Panc1 (cell line): Measurements from ENCODE around the gene SH3D19. TPM values are rescaled to one million over a fixed set of nuclear protein-coding genes. Genes with fewer than 3 reads are reported as not detected.

Experiments used
- ATAC-seq: fragments of 200-7000 bp; cut with Tn5 transposase; 2 replicates; pipeline ENCODE4 v1.9.1; 2020; ENCODE audit warnings: mild to moderate bottlenecking, moderate library complexity
- BruUV-seq: library from RNA; stranded (reverse); fragments of 400-500 nt; replicated peaks from 2 replicates; lab custom pipeline; 2021; lab: Mats Ljungman, UMichigan
- CTCF ChIA-PET: fragments of 300-600 bp; sonication (Branson Sonifier 250); formaldehyde crosslinking; loops from one replicate; lab custom pipeline; 2022; ENCODE audit warnings: antibody characterized with exemption; lab: Charles Lee
- POLR2A ChIA-PET: fragments of 300-600 bp; sonication (Branson Sonifier 250); formaldehyde crosslinking; loops from one replicate; lab custom pipeline; 2022; ENCODE audit warnings: antibody characterized with exemption; lab: Charles Lee
- DNase-seq: peaks from one replicate; pipeline ENCODE4 v3.0.0-alpha.2; 2010; ENCODE audit warnings: low read depth, low spot score
- H3K27ac ChIP-seq: 2 replicates; pipeline ENCODE4 v1.5.1; 2011; ENCODE audit warnings: mild to moderate bottlenecking, low read length, inconsistent platforms
- H3K27me3 ChIP-seq: fragments of 200-500 bp; sonication (Bioruptor generic); 2 replicates; pipeline ENCODE4 v1.6.0; 2014; ENCODE audit warnings: low read length, inconsistent platforms; ENCODE audit not compliant: control insufficient read depth, insufficient read depth
- H3K36me3 ChIP-seq: fragments of 200-500 bp; sonication (Bioruptor generic); 2 replicates; pipeline ENCODE4 v1.5.1; 2014; ENCODE audit warnings: inconsistent platforms, mild to moderate bottlenecking, low read length, moderate library complexity; ENCODE audit not compliant: control insufficient read depth, insufficient read depth
- H3K4me1 ChIP-seq: 2 replicates; pipeline ENCODE4 v1.5.1; 2011; ENCODE audit warnings: inconsistent platforms, mild to moderate bottlenecking, low read length, moderate library complexity; ENCODE audit not compliant: control insufficient read depth, insufficient read depth
- H3K4me3 ChIP-seq, 2 experiments: 2 replicates each; pipeline ENCODE4 v1.5.1; 2011 to 2012; ENCODE audit warnings: low read depth in 2 of 2, low read length in 2 of 2, mild to moderate bottlenecking in 2 of 2, inconsistent platforms in 1 of 2, moderate library complexity in 1 of 2
- H3K9me3 ChIP-seq: fragments of 200-500 bp; sonication (Bioruptor generic); 2 replicates; pipeline ENCODE4 v1.5.1; 2014; ENCODE audit warnings: low read depth, mild to moderate bottlenecking, inconsistent platforms, low read length, moderate library complexity; ENCODE audit not compliant: control insufficient read depth, insufficient read depth
- POLR2AphosphoS5 ChIP-seq: IDR thresholded peaks from 2 replicates; pipeline ENCODE4 v1.6.1; 2012; ENCODE audit warnings: mild to moderate bottlenecking, low read depth, low read length, moderate library complexity
- SIN3A ChIP-seq: IDR thresholded peaks from 2 replicates; pipeline ENCODE4 v1.6.1; 2012; ENCODE audit warnings: low read depth, mild to moderate bottlenecking, low read length, moderate library complexity, borderline replicate concordance; ENCODE audit not compliant: insufficient read depth
- TCF7L2 ChIP-seq: IDR thresholded peaks from 2 replicates; pipeline ENCODE4 v1.6.1; 2011; ENCODE audit warnings: mild to moderate bottlenecking, low read depth, low read length, inconsistent platforms
- in situ Hi-C: cut with HindIII; loops from 2 replicates; pipeline ENCODE4 v1.10.0; 2016; ENCODE audit warnings: low sequenced_read_pairs, low pct_unique_long_range_greater_than_20kb
- intact Hi-C: fragments of 100-400 bp; cut with micrococcal nuclease; formaldehyde crosslinking; loops from one replicate; pipeline ENCODE4 v1.10.0; 2022; ENCODE audit not compliant: unreplicated experiment
- total RNA-seq: library from RNA; stranded (reverse); gene quantifications from one replicate; pipeline ENCODE4 v1.2.1, GENCODE V29; 2021; ENCODE audit not compliant: unreplicated experiment
- TF ChIP-seq, protein P1 (sequence below): fragments of 450-650 bp; IDR thresholded peaks from 2 replicates; pipeline ENCODE4 v1.5.1; 2017; ENCODE audit warnings: mild to moderate bottlenecking
- TF ChIP-seq, protein P2 (sequence below), 2 experiments: IDR thresholded peaks; 2 replicates each; pipeline ENCODE4 v1.6.1; 2011 to 2012; ENCODE audit warnings: low read depth in 2 of 2, control low read depth in 1 of 2, low read length in 1 of 2, mild to moderate bottlenecking in 1 of 2, moderate library complexity in 1 of 2; ENCODE audit not compliant: insufficient read depth in 1 of 2

SH3D19 gene
- total RNA-seq, 1 experiment from 2014 or later, result 19.8 TPM

DNA sequence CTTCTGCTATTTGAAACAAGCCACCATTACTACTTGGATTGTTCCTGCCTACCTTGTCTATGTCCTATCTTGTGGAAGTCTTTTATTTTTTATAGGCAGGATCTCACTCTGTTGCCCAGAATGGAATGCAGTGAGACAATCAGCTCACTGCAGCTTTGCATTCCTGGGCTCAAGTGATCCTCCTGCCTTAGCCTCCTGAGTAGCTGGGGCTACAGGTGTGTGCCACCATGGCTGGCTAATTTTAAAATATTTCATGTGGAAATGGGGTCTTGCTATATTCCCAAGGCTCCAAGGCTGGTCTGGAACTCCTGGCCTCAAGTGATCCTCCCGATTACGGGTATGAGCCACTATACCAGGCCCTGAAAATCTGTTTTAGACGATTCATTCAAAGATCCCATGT, 218.3 kb downstream of the SH3D19 start:
- CTCF ChIA-PET, result no interaction called here
- H3K9me3 ChIP-seq, result no peaks in the 10 kb centered on the region
- intact Hi-C loops, result no loop called here
- H3K27me3 ChIP-seq, result no peaks in the 10 kb centered on the region
- in situ Hi-C loops, result no loop called here
- H3K36me3 ChIP-seq, result peaks cover 17% of the 10 kb centered on the region
- TF ChIP-seq POLR2AphosphoS5, result no peak
- TF ChIP-seq, protein P1, sequence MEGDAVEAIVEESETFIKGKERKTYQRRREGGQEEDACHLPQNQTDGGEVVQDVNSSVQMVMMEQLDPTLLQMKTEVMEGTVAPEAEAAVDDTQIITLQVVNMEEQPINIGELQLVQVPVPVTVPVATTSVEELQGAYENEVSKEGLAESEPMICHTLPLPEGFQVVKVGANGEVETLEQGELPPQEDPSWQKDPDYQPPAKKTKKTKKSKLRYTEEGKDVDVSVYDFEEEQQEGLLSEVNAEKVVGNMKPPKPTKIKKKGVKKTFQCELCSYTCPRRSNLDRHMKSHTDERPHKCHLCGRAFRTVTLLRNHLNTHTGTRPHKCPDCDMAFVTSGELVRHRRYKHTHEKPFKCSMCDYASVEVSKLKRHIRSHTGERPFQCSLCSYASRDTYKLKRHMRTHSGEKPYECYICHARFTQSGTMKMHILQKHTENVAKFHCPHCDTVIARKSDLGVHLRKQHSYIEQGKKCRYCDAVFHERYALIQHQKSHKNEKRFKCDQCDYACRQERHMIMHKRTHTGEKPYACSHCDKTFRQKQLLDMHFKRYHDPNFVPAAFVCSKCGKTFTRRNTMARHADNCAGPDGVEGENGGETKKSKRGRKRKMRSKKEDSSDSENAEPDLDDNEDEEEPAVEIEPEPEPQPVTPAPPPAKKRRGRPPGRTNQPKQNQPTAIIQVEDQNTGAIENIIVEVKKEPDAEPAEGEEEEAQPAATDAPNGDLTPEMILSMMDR, result no peak
- TF ChIP-seq, protein P2, sequence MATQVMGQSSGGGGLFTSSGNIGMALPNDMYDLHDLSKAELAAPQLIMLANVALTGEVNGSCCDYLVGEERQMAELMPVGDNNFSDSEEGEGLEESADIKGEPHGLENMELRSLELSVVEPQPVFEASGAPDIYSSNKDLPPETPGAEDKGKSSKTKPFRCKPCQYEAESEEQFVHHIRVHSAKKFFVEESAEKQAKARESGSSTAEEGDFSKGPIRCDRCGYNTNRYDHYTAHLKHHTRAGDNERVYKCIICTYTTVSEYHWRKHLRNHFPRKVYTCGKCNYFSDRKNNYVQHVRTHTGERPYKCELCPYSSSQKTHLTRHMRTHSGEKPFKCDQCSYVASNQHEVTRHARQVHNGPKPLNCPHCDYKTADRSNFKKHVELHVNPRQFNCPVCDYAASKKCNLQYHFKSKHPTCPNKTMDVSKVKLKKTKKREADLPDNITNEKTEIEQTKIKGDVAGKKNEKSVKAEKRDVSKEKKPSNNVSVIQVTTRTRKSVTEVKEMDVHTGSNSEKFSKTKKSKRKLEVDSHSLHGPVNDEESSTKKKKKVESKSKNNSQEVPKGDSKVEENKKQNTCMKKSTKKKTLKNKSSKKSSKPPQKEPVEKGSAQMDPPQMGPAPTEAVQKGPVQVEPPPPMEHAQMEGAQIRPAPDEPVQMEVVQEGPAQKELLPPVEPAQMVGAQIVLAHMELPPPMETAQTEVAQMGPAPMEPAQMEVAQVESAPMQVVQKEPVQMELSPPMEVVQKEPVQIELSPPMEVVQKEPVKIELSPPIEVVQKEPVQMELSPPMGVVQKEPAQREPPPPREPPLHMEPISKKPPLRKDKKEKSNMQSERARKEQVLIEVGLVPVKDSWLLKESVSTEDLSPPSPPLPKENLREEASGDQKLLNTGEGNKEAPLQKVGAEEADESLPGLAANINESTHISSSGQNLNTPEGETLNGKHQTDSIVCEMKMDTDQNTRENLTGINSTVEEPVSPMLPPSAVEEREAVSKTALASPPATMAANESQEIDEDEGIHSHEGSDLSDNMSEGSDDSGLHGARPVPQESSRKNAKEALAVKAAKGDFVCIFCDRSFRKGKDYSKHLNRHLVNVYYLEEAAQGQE (IDR thresholded peaks at IDR 0.05; ENCODE audit: insufficient read depth in 1 of 2, low read depth in 2 of 2, low read length in 1 of 2), result no peak
- TF ChIP-seq TCF7L2, result no peak
- no peak for TF ChIP-seq SIN3A
- DNase-seq (no peak), ATAC-seq (peak; percentile 36)
- H3K4me3 ChIP-seq, result no peak overlapping the region
- POLR2A ChIA-PET, result no interaction called here
- H3K4me1 ChIP-seq, result no peaks in the 10 kb centered on the region; the same call in 1 of the 2 replicates
- BruUV-seq, result no TSS peak
- no peak overlapping the region for H3K27ac ChIP-seq

GRCh38 chr4:151105454-151106032, 219.9 kb downstream of the SH3D19 start:
- ATAC-seq, result peak; percentile 43
- DNase-seq, result no peak
- ChIA-PET POLR2A (no interaction called here), CTCF (no interaction called here)
- H3K36me3 ChIP-seq, result peaks cover 22% of the 10 kb centered on the region
- H3K9me3 ChIP-seq, result no peaks in the 10 kb centered on the region
- no peaks in the 10 kb centered on the region for H3K27me3 ChIP-seq
- TF ChIP-seq POLR2AphosphoS5, result peak; percentile 77
- TF ChIP-seq, protein P1, result no peak
- in situ Hi-C loops (no loop called here), intact Hi-C loops (no loop called here)
- H3K4me3 ChIP-seq, result no peak overlapping the region
- no peaks in the 10 kb centered on the region; the same call in 1 of the 2 replicates for H3K4me1 ChIP-seq
- no peak overlapping the region for H3K27ac ChIP-seq
- BruUV-seq, result no TSS peak
